HG03159 (cell line): ENCODE data around the gene PTPN12.
"Not testable (repeated sequence)": the region's sequence is repeated elsewhere in the genome, so short reads cannot be mapped to it uniquely, and the experiment has no call there.

Experiments
- ATAC-seq: cut with Tn5 transposase; IDR thresholded peaks from one replicate; pipeline ENCODE4 v1.9.1; 2021; ENCODE audit warnings: mild to moderate bottlenecking, moderate library complexity; ENCODE audit not compliant: unreplicated experiment

The PTPN12 gene

GRCh38 chr7:77575187-77575586 lies 38.1 kb downstream of the PTPN12 start:
- ATAC-seq, result no peak

DNA sequence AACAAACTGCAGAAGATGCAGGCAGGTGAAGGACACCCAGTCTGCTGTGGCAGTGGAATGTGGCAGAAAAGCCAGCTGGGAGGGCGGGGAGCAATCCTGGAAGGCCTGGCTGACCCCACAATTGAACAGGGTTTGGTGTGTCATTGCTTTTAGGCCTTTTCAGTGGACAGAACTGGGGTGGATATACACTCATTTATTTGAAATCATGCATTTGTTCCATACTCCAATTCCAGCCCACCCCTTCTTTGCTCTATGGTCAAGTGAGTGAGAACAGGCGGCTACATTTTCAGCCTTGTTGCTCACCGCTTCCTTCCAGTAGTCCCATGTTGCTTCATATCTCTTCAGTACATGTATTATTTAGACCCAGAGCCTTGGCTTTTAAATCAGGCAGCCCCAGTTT lies 39.8 kb downstream of the PTPN12 start:
- no peak for ATAC-seq

DNA sequence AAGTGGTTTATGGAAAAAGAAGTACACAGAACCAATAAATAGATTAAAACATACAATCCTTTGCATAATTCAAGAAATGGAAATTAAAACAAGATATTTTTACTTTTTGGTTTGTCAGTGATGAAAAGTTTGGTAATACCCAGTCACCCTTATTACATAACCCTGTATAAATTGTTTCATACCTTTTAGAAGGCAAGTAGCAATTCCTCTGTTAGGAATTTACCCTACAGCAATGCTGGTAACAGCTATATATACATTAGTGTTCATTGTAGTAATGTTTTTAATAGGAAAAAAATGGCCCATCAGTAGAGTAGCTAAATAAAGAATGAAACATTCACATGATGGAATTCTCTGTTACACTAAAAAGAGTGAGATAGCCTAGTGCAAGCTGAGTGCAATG lies 42.7 kb downstream of the PTPN12 start:
- ATAC-seq, result no peak

GRCh38 chr7:77580762-77581350 lies 43.8 kb downstream of the PTPN12 start:
- ATAC-seq, result no peak

DNA sequence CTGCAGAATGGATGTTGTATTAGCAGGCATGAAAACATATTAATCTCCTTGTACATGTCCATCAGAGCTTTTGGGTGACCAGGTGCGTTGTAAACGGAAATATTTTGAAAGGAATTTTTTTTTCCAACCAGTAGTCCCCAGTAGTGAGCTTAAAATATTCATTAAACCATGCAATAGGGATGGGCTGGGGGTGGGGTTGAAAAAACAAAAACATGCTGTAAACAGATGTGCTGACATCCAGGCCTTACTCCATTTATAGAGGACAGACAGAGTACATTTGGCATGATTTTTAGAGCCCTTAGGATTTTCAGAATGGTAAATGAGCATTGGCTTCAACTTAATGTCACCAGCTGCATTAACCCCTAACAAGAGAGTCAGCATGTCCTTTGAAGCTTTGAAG lies 50.2 kb downstream of the PTPN12 start:
- no peak for ATAC-seq

GRCh38 chr7:77600952-77601351 lies 63.9 kb downstream of the PTPN12 start:
- ATAC-seq, result no peak

DNA sequence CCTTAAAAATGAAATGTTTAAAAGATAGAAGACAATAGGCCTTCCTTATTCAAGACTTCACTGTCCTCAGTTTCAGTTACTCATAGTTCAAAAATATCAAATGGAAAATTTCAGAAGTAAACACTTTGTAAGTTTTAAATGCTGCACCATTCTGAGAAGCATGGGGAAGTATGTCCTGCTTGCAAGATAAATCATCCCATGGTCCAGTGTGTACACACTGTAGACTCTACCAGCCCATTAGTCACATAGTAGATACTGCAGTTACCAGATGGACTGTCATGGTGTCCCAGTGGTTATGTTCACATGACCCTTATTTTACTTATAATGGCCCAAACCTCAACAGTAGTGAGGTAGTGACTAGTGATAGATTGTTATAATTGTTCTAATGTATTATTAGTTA lies 69.5 kb downstream of the PTPN12 start:
- ATAC-seq, result no peak

- ATAC-seq, result no peak
Measured at GRCh38 chr7:77619314-77619713, 82.2 kb downstream of the PTPN12 start.

DNA sequence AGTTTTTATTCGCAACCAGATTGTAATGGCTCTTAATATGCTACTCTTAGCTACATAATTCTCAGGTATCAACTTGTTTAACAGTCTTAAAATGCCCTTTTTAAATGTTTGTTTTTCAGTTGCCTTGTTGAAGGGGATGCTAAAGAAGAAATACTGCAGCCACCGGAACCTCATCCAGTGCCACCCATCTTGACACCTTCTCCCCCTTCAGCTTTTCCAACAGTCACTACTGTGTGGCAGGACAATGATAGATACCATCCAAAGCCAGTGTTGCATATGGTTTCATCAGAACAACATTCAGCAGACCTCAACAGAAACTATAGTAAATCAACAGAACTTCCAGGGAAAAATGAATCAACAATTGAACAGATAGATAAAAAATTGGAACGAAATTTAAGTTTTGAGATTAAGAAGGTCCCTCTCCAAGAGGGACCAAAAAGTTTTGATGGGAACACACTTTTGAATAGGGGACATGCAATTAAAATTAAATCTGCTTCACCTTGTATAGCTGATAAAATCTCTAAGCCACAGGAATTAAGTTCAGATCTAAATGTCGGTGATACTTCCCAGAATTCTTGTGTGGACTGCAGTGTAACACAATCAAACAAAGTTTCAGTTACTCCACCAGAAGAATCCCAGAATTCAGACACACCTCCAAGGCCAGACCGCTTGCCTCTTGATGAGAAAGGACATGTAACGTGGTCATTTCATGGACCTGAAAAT lies 89.7 kb downstream of the PTPN12 start:
- ATAC-seq, result no peak

- no peak for ATAC-seq
Measured at GRCh38 chr7:77627309-77627676, 90.2 kb downstream of the PTPN12 start.

- no peak for ATAC-seq
Measured at GRCh38 chr7:77629797-77630196, 92.7 kb downstream of the PTPN12 start.

DNA sequence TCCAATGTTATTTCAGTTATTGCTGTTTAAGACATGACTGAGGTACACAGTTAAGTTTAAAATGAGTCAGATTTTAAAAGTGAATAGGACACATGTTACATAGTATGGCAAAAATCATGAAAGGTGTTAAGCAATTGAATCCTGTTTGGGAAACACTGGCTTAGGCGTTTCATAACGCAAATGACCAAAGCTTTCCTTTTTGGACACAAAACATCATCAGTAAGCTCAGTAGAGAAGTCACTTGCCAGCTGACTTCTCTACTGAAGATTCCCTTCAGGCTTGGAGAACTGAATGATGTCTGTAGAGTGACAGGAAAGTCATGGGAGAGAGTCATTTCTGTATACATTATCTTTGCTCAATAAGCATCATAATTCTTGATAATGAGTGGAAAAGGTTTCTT lies 94.7 kb downstream of the PTPN12 start:
- no peak for ATAC-seq

- no peak for ATAC-seq
Measured at GRCh38 chr7:77644774-77645173, 107.7 kb downstream of the PTPN12 start.

GRCh38 chr7:77648742-77649338 lies 111.7 kb downstream of the PTPN12 start:
- no peak for ATAC-seq

GRCh38 chr7:77649716-77650349 lies 112.7 kb downstream of the PTPN12 start:
- ATAC-seq, result no peak

DNA sequence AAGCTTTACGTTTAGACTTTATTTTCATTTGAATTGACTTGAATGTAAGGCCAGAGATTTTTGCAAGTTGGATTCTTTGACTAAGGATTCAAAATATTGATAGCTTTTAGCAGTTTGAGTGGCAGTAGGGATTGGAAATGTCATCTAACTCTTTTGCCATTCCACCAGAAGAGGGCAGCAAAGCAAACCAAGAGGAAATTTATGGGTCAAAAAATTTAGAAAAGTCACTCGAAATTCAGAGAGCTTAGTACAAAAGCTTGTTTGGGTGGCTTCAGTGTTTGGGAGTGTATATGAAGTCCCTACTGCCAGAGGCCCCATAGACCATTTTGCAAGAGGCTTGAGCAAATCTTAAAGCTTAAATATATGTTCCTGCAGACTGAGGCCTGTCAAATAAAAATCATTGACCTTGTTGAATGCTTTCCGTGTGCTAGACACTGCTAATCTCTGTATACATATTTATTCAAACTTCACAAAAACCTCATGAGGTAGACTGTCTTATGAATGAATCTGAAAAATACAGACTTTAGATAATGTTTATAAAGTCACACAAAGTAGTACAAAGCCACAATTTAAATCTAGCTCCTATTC lies 114.6 kb downstream of the PTPN12 start:
- no peak for ATAC-seq

DNA sequence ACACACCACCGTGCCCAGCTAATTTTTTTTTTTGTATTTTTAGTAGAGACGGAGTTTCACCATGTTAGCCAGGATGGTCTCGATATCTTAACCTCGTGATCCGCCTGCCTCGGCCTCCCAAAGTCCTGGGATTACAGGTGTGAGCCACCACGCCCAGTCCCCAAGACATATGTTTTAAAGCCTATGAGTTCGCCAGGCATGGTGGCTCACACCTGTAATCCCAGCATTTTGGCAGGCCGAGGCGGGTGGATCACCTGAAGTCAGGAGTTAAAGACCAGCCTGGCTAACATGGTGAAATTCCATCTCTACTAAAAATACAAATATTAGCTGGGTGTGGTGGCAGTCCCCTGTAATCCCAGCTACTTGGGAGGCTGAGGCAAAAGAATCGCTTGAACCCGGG lies 115.7 kb downstream of the PTPN12 start:
- not testable (repeated sequence) for ATAC-seq

- ATAC-seq, result no peak
Measured at GRCh38 chr7:77653572-77653971, 116.5 kb downstream of the PTPN12 start.

- ATAC-seq, result no peak
Measured at GRCh38 chr7:77655356-77655755, 118.3 kb downstream of the PTPN12 start.

DNA sequence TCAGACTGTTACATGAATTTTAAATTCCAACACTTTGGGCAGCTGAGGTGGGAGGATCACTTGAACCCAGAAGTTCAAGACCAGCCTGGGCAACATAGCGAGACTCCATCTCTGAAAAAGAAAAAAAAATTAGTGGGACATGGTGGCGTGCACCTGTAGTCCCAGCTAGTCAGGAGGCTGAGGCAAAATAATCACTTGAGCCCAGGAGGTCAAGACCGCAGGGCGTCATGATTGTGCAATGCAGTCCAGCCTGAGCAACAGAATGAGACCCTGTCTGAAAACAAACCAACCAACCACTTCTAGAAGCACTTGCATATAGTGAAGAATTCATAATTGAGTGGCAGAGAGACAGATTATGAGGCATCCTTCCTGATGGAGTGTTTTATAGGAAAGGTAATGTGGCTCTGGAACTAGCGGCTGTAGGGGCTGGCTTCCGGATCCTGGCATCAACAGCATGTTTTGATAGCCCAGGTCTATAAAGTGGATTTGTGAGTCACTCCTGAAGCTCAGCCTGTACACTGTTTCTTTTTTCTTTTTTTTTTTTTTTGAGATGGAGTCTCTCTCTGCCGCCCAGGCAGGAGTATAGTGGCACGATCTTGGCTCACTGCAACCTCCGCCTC lies 118.9 kb downstream of the PTPN12 start:
- ATAC-seq, result no peak
